ENCODE data around the gene DGKZ.

DGKZ gene

DNA sequence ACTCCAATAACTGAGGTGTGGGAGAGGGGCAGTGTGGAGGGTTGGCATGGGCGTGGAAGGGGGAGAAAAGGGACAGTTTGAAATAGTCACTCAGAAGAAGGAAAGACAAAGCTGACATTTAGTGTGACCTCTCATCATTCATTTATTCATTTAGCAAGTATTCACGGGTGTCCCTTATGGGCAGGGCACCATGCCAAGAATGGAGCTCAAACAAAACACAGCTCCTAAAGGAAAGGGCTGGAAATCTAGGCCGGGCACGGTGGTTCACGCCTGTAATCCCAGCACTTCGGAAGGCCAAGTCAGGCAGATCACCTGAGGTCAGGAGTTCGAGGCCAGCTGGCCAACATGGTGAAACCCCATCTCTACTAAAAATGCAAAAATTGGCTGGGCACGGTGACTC, 19.4 kb upstream of the DGKZ start:
- no peak for DNase-seq (ENCODE audit: low read depth in 2 of 2)

GRCh38 chr11:46330154-46330553, 17.1 kb upstream of the DGKZ start:
- DNase-seq (ENCODE audit: low read depth in 2 of 2): no peak

- DNase-seq (ENCODE audit: low read depth in 2 of 2): no peak
These were observed 16.5 kb upstream of the DGKZ start for GRCh38 chr11:46330563-46331281.

GRCh38 chr11:46331282-46331984, 15.8 kb upstream of the DGKZ start:
- DNase-seq (ENCODE audit: low read depth in 2 of 2): no peak

GRCh38 chr11:46332093-46332567, 15.1 kb upstream of the DGKZ start:
- DNase-seq (ENCODE audit: low read depth in 2 of 2): no peak

DNA sequence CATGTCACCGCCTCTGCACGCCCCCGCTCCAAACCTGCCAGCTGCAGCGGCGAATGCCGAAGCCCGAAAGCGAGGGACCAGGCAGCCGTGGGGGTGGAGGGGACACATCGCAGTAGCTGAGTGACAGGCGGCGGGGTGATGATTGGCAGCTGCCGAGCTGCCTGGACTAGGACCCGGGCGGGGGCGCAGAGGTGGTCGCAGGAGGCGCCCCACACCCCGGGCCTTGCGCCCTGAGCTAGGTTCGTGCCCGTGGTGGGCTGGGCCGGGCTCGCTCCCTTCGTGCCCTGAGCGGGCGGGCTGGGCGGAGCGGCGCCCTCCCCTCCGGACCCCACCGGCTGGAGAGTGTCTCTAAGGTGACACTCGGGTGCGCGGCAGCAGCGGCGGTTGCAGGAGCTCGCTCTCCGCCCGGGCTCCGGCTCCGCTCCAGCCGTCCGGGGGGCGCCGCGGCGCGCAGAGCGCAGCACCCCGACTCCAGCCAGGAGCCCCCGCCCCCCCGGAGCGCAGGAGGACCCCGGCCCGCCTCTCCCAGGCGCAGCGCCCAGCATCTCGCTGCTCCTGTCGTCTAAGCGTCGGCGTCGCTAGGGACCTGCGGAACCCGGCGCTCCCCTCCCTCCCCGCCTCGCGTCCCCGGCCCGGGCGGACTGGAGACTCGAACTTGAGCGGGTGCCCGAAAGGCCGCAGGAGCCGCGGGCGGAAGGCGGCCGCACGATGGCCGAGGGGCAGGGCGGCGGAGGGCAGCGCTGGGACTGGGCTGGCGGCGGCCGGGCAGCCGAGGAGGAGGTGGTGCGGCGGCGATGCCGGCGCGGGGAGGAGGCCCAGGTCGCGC, 14.5 kb upstream of the DGKZ start:
- DNase-seq (ENCODE audit: low read depth in 2 of 2): no peak

DNA sequence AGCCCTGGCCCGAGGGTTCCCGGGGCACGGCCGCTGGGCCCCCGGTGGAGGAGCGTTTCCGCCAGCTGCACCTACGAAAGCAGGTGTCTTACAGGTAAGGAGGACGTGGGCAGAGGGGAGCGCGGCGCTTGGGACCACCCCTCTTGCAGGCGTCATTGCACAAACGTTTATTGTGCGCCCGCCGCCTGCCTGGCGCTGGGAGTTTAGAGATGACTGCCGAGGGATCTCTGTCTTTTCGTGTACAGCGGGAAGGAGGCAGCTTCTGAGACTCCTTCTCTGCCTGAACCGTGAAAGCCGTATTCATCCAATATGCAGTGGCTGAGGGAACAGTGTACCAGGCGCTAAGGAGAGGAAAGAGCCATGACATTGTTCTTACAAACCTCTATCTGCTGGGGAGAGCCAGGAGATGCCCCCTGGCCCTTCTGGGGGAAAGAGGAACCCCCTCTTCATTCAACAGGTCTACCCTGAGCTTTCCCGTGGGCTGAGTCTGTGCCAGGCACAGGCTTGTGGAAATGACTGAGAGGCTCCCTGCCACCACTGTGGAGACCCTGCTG, 13.8 kb upstream of the DGKZ start:
- DNase-seq (ENCODE audit: low read depth in 2 of 2): no peak

GRCh38 chr11:46334211-46334610, 13.1 kb upstream of the DGKZ start:
- no peak for DNase-seq (ENCODE audit: low read depth in 2 of 2)

DNA sequence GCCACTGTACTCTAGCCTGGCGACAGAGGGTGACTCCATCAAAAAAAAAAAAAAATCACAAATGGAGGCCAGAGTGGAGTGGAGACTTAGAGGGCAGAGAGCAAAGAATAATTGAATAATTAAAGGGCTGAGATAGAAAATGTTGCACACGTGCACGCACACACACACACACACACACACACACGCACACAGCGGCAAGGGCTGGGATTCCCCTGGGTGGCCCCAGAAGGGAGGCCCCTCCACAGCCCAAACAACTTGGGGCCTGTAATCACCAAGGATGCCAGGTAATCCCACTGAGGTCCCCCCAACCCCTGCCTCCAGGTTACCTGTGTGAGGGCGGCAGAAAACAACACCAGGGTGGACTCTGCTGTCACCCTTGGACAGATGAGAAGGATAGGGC, 12.0 kb upstream of the DGKZ start:
- DNase-seq (ENCODE audit: low read depth in 2 of 2): no peak

DNA sequence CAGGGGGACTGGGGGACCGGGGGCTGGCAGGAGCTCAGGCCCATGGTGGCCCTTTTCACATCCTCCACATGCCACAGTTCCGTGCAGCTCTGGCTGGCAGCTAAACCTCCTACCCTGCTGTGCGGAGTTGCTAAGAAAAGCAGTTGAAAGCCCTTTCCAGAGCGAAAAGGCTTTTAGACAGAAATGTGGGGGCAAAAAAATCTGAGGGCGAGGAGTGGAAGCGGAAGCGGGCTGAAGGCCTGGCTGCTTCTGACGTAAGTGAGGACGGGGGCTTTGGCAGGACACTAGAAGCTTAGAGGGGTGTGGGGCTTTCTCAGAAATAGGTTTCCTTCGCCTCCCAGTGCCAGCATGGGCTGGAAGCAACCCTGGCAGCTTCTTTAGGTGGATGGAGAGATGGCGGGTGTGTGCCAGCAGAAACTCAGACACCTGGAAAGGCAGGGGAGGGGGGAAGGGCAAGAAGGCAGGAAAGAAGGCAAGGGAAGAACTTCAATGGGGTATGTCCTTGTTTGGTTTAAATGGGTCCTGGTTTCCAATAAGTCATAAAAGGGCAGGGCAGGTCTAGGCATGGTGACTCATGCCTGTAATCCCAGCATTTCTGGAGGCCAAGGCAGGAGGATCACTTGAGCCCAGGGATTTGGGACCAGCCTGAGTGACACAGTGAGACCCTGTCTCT, 11.2 kb upstream of the DGKZ start:
- no peak for DNase-seq (ENCODE audit: low read depth in 2 of 2)

DNA sequence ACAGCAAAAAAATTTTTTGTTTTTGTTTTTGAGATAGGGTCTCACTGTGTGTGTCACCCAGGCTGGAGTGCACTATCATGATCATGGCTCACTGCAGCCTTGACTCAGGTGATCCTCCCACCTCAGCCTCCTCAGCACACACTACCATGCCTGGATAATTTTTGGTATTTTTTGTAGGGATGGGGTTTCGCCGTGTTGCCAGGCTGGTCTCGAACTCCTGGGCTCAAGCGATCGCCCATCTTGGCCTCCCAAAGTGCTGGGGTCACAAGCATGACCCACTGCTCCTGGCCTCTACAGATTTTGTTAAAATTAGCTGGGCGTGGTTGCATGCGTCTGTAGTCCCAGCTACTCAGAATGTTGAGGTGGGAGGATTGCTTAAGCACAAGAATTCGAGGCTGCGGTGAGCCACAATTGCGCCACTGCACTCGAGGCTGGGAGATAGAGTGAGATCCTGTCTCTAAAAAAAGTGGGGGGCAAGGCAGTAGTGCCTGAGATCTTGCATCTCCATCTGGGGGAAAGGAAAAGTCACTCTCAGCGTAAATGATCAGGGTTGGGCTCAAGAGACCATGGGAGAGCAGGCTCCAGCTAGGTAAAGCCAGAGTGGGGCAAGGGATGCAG, 10.6 kb upstream of the DGKZ start:
- no peak for DNase-seq (ENCODE audit: low read depth in 2 of 2)

- DNase-seq (ENCODE audit: low read depth in 2 of 2): no peak
These were observed 9.5 kb upstream of the DGKZ start for GRCh38 chr11:46337626-46338345.

DNA sequence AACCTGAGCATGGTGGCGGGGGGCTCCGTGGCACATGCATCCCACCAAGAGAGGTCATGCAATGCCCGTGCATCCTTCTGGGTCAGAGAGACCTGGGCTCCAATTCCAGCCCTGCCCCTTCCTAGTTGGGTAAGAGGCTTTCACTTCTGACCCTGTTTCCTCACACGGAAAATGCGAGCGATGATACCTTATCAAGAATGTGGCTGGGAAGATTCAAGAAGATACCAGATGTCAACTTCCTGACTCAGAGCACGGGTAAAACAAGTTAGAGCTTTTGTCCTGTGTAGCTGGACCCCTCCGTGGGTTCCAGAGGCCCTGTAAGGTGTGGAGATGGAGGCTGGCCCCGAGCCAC, 8.7 kb upstream of the DGKZ start:
- no peak for DNase-seq (ENCODE audit: low read depth in 2 of 2)

DNA sequence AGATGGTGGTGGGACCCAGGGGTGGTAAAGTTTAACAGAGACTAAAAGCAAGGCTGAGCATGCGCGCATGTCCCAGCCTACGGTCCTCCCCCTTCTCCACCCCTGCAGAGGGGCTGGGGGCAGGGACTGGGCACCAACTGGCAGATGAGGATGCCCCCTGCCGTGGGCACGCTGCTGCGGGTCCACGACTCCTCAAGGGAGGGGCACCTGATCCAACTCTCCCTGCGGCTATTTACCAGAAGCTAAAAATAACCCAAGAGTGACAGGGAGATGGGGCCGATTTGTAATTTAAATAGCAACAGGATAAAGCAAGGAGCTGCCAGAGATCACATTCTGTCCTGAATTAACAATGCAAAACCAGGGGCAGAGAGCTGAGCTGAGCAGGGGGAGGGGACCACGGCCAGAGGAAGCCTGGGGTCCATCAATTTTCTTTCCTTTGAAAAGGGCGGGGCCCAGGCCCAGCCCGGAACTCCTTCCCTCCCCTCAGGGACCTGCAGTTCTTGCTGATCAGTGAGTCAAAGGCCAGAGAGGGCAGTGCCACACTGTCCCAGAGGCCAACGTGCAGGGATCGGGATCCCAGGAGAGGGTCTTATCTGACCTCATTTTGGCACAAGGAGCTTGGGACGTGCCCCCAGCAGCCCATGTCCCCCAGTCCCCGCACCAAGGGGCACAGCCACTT, 8.1 kb upstream of the DGKZ start:
- DNase-seq (ENCODE audit: low read depth in 2 of 2): no peak

- DNase-seq (ENCODE audit: low read depth in 2 of 2): no peak
These were observed 7.4 kb upstream of the DGKZ start for GRCh38 chr11:46339816-46340215.

- no peak for DNase-seq (ENCODE audit: low read depth in 2 of 2)
These were observed 5.8 kb upstream of the DGKZ start for GRCh38 chr11:46341454-46341853.

- DNase-seq (ENCODE audit: low read depth in 2 of 2): no peak
These were observed 5.0 kb upstream of the DGKZ start for GRCh38 chr11:46342239-46342638.

DNA sequence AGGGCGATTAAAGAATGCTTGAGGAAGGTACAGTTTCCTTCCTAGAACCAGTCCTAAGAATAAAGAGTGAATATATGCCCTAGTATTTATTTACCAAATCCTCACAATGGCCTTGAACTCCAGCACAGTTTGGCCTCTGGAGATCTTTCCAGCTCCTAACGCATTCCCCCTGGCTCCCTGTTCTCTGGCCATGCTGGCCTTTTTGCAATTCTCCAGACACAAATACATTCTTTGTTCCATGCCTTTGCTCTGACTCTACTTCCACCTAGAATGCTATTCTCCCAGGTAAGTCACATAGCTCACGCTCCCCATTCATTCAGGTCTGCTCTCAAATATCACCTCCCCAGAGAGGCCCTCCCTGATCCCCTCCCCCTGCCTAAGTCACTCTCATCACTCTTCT, 3.7 kb upstream of the DGKZ start:
- no peak for DNase-seq (ENCODE audit: low read depth in 2 of 2)

DNA sequence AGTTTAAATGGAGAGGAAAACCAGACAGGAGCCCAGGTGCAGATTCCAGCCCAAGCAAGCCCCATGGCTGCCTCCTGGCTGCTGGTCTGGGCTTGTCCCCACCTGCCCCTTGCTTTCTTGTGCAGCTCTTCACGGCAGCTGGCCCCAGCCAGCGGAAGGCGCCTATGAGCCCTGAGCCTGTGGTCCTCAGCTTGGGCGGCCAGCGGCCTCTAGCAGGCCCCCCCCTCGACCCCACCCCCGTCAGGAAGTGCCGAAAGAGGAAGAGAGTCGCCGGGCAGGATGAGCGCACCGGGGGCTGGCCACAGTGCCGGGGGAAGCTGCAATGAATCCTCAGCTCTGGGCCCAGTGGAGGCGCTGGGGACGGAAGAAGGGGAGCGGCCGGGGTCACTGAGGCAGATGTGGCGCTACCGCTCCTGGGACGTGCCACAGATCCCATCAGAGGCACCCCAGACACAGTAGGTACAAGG, 2.1 kb upstream of the DGKZ start:
- DNase-seq (ENCODE audit: low read depth in 2 of 2): no peak

GRCh38 chr11:46345881-46346484, 1.3 kb upstream of the DGKZ start:
- DNase-seq (ENCODE audit: low read depth in 2 of 2): no peak
